Left lung (tissue), 10 donors: ENCODE measurements around the gene TBL1X. TPM values are rescaled to one million over a fixed set of nuclear protein-coding genes. Genes with fewer than 3 reads are reported as not detected.

Experiments
- ATAC-seq: fragments of 200-7000 bp; cut with Tn5 transposase; one replicate; pipeline ENCODE4 v1.9.1; 2020; ENCODE audit warnings: moderate library complexity
- DNase-seq, 4 donors: peaks; one replicate each; pipeline ENCODE4 v3.0.0-alpha.2; 2013 to 2020
- H3K27ac ChIP-seq, 2 donors: fragments of 200-600 bp; sonication (generic) in 1 of 2; one replicate each; pipeline versions ENCODE4 v1.5.0 to v1.8.0; 2020 to 2021
- H3K27me3 ChIP-seq, 2 donors: fragments of 200-600 bp; sonication (generic) in 1 of 2; one replicate each; pipeline versions ENCODE4 v1.5.0 to v1.8.0; 2020 to 2021
- H3K36me3 ChIP-seq, 2 donors: fragments of 200-600 bp; sonication (generic) in 1 of 2; one replicate each; pipeline versions ENCODE4 v1.5.0 to v1.8.0; 2020 to 2021
- H3K4me1 ChIP-seq, 2 donors: fragments of 200-600 bp; one replicate each; pipeline ENCODE4 v1.8.0; 2021
- H3K4me3 ChIP-seq, 2 donors: fragments of 200-600 bp; sonication (generic) in 1 of 2; one replicate each; pipeline versions ENCODE4 v1.5.0 to v1.8.0; 2020 to 2021; ENCODE audit warnings: mild to moderate bottlenecking in 1 of 2
- H3K9me3 ChIP-seq, 2 donors: fragments of 200-600 bp; sonication (generic) in 1 of 2; one replicate each; pipeline versions ENCODE4 v1.5.0 to v1.8.0; 2020 to 2021
- CTCF ChIP-seq, 2 donors: fragments of 200-600 bp; sonication (generic) in 1 of 2; IDR thresholded peaks; one replicate each; pipeline versions ENCODE4 v1.5.0 to v1.8.0; 2021; ENCODE audit warnings: antibody characterized with exemption in 2 of 2
- intact Hi-C, 2 donors: fragments of 100-400 bp; cut with DNase I; formaldehyde crosslinking; loops; one replicate each; pipeline versions ENCODE4 v1.11.2 to v1.14.2; 2022
- polyA plus RNA-seq, 6 donors: library from polyadenylated mRNA; unstranded; fragments of 120-200 nt; gene quantifications; one replicate each; pipeline ENCODE4 v1.2.1, GENCODE V29; 2013; ENCODE audit not compliant: insufficient read length in 6 of 6
- total RNA-seq, 2 donors: library from RNA; stranded (reverse); fragmentation: NEBNext Ultra II Directional; extraction: Animal tissue kit (Norgen Biotek cat#: 25700); gene quantifications; one replicate each; pipeline ENCODE4 v1.2.1, GENCODE V29; 2021
- donor health status: DM: no; HTN: yes; CAD: no.
- donor health status: DM: no; HTN: no; CAD: no.

Gene TBL1X
- total and polyA plus RNA-seq, 8 donors = 13.4 to 24.6 (median 21.6) TPM

- Histone ChIP-seq H3K36me3 (no peaks in the 10 kb centered on the region), H3K27me3 (no peaks in the 10 kb centered on the region), H3K9me3 (no peaks in the 10 kb centered on the region), H3K4me3 (no peak overlapping the region), H3K4me1 (no peaks in the 10 kb centered on the region), H3K27ac (no peak overlapping the region)
- no peak for DNase-seq
- intact Hi-C loops = no loop called here
- no peak for TF ChIP-seq CTCF (IDR thresholded peaks at IDR 0.05)
- no peak for ATAC-seq
Observed at GRCh38 chrX:9483376-9483775, 18.5 kb downstream of the TBL1X start.

- DNase-seq = no peak
- no peaks in the 10 kb centered on the region for H3K36me3 ChIP-seq
- TF ChIP-seq CTCF (IDR thresholded peaks at IDR 0.05) = no peak
- no peaks in the 10 kb centered on the region for H3K4me1 ChIP-seq
- ATAC-seq = no peak
- intact Hi-C loops = no loop called here
- no peaks in the 10 kb centered on the region for H3K27me3 ChIP-seq
- no peaks in the 10 kb centered on the region for H3K9me3 ChIP-seq
- H3K27ac ChIP-seq = no peak overlapping the region
- no peak overlapping the region for H3K4me3 ChIP-seq
Observed at GRCh38 chrX:9486786-9487387, 22.0 kb downstream of the TBL1X start.

GRCh38 chrX:9488586-9488985 lies 23.7 kb downstream of the TBL1X start:
- Histone ChIP-seq H3K27ac (no peak overlapping the region), H3K36me3 (no peaks in the 10 kb centered on the region), H3K4me1 (no peaks in the 10 kb centered on the region), H3K9me3 (no peaks in the 10 kb centered on the region), H3K27me3 (no peaks in the 10 kb centered on the region), H3K4me3 (no peak overlapping the region)
- intact Hi-C loops = no loop called here
- DNase-seq = no peak
- TF ChIP-seq CTCF (IDR thresholded peaks at IDR 0.05) = no peak
- ATAC-seq = no peak

GRCh38 chrX:9489234-9489633 lies 24.4 kb downstream of the TBL1X start:
- TF ChIP-seq CTCF (IDR thresholded peaks at IDR 0.05) = no peak
- ATAC-seq (no peak), DNase-seq (no peak)
- no peaks in the 10 kb centered on the region for H3K9me3 ChIP-seq
- intact Hi-C loops = no loop called here
- no peaks in the 10 kb centered on the region for H3K27me3 ChIP-seq
- no peak overlapping the region for H3K4me3 ChIP-seq
- H3K27ac ChIP-seq = no peak overlapping the region
- H3K36me3 ChIP-seq = no peaks in the 10 kb centered on the region
- H3K4me1 ChIP-seq = no peaks in the 10 kb centered on the region

- intact Hi-C loops = no loop called here
- no peak for TF ChIP-seq CTCF (IDR thresholded peaks at IDR 0.05)
Observed at GRCh38 chrX:9492901-9493300, 28.0 kb downstream of the TBL1X start.

More at GRCh38 chrX:9492901-9493300, 28.0 kb downstream of the TBL1X start:
- Histone ChIP-seq H3K36me3 (no peaks in the 10 kb centered on the region), H3K9me3 (no peaks in the 10 kb centered on the region), H3K27me3 (no peaks in the 10 kb centered on the region), H3K4me1 (no peaks in the 10 kb centered on the region), H3K4me3 (no peak overlapping the region), H3K27ac (no peak overlapping the region)
- no peak for DNase-seq
- ATAC-seq = no peak
